Loucy (cell line): ENCODE data around the gene CSGALNACT2.

Experiments
- H2AFZ ChIP-seq: fragments of 200-600 bp; sonication (generic); 2 replicates; pipeline ENCODE4 v1.6.0; 2016; ENCODE audit warnings: antibody characterized with exemption, mild to moderate bottlenecking, low read length, moderate library complexity
- H3F3A ChIP-seq: fragments of 200-600 bp; 2 replicates; pipeline ENCODE4 v1.6.0; 2016; ENCODE audit warnings: antibody characterized with exemption, low read depth, mild to moderate bottlenecking
- H3K27me3 ChIP-seq: fragments of 200-600 bp; sonication (generic); 2 replicates; pipeline ENCODE4 v1.6.1; 2014; ENCODE audit warnings: low read length, mild to moderate bottlenecking; ENCODE audit not compliant: insufficient read depth, poor library complexity, severe bottlenecking
- H3K36me3 ChIP-seq: fragments of 200-600 bp; sonication (generic); 2 replicates; pipeline ENCODE4 v1.6.1; 2016; ENCODE audit warnings: low read length; ENCODE audit not compliant: insufficient read depth
- H3K4me1 ChIP-seq: fragments of 200-600 bp; sonication (generic); 2 replicates; pipeline ENCODE4 v1.5.1; 2014; ENCODE audit warnings: low read length, mild to moderate bottlenecking; ENCODE audit not compliant: insufficient read depth, poor library complexity, severe bottlenecking
- H3K4me2 ChIP-seq: fragments of 200-600 bp; sonication (generic); 2 replicates; pipeline ENCODE4 v1.6.0; 2014; ENCODE audit warnings: antibody characterized with exemption, low read length, low read depth, mild to moderate bottlenecking; ENCODE audit not compliant: poor library complexity, severe bottlenecking
- H3K4me3 ChIP-seq: fragments of 200-600 bp; sonication (generic); 2 replicates; pipeline ENCODE4 v1.5.1; 2014; ENCODE audit warnings: low read length, mild to moderate bottlenecking, mixed read lengths; ENCODE audit not compliant: poor library complexity, severe bottlenecking
- H3K79me2 ChIP-seq: fragments of 200-600 bp; sonication (generic); 2 replicates; pipeline ENCODE4 v1.6.1; 2014; ENCODE audit warnings: low read length; ENCODE audit not compliant: insufficient read depth
- H3K9ac ChIP-seq: fragments of 200-600 bp; sonication (generic); 2 replicates; pipeline ENCODE4 v1.6.0; 2014; ENCODE audit warnings: mild to moderate bottlenecking, low read depth, low read length, moderate library complexity; ENCODE audit not compliant: poor library complexity, severe bottlenecking
- H3K9me2 ChIP-seq: fragments of 200-600 bp; sonication (generic); replicated peaks from 2 replicates; pipeline ENCODE4 v1.6.1; 2016; ENCODE audit warnings: low read depth, low read length, mixed read lengths
- H3K9me3 ChIP-seq: fragments of 200-600 bp; sonication (generic); 2 replicates; pipeline ENCODE4 v1.6.1; 2014; ENCODE audit warnings: mild to moderate bottlenecking, antibody characterized with exemption, low read length, low read depth; ENCODE audit not compliant: insufficient read depth
- H4K20me1 ChIP-seq: fragments of 200-600 bp; sonication (generic); 2 replicates; pipeline ENCODE4 v1.6.0; 2014; ENCODE audit warnings: antibody characterized with exemption, low read length, mild to moderate bottlenecking; ENCODE audit not compliant: insufficient read depth, poor library complexity, severe bottlenecking
- CTCF ChIP-seq: fragments of 200-600 bp; sonication (generic); conservative IDR thresholded peaks from 2 replicates; pipeline ENCODE4 v1.5.1; 2014; ENCODE audit warnings: mild to moderate bottlenecking, antibody characterized with exemption, low read length
- EZH2phosphoT487 ChIP-seq: fragments of 200-600 bp; IDR thresholded peaks from 2 replicates; pipeline ENCODE4 v1.6.1; 2018; ENCODE audit warnings: antibody characterized with exemption, mild to moderate bottlenecking, moderate library complexity, borderline replicate concordance

CSGALNACT2 gene

GRCh38 chr10:43151371-43151770 is 13.1 kb downstream of the CSGALNACT2 start:
- H3K27me3 ChIP-seq: no peaks in the 10 kb centered on the region
- no peak overlapping the region for H3K9ac ChIP-seq
- H3K4me2 ChIP-seq: no peak overlapping the region
- H4K20me1 ChIP-seq: peaks cover 32% of the 10 kb centered on the region
- no peak for TF ChIP-seq CTCF
- no peak for TF ChIP-seq EZH2phosphoT487
- H3K4me3 ChIP-seq: no peak overlapping the region
- H3K4me1 ChIP-seq: peaks cover 6% of the 10 kb centered on the region
- H3K79me2 ChIP-seq: peaks cover 98% of the 10 kb centered on the region
- no peaks in the 10 kb centered on the region for H3K9me2 ChIP-seq
- no peaks in the 10 kb centered on the region for H3F3A ChIP-seq
- peaks cover 11% of the 10 kb centered on the region for H3K9me3 ChIP-seq
- no peaks in the 10 kb centered on the region; the same call in 1 of the 2 replicates for H3K36me3 ChIP-seq
- no peak overlapping the region for H2AFZ ChIP-seq

- H3K27me3 ChIP-seq: no peaks in the 10 kb centered on the region
- no peaks in the 10 kb centered on the region for H3K9me2 ChIP-seq
- H3F3A ChIP-seq: no peaks in the 10 kb centered on the region
- peaks cover 3% of the 10 kb centered on the region; the same call in 1 of the 2 replicates for H3K9me3 ChIP-seq
- H3K4me1 ChIP-seq: peaks cover 12% of the 10 kb centered on the region
- H4K20me1 ChIP-seq: peaks cover 35% of the 10 kb centered on the region
- no peak for TF ChIP-seq CTCF
- no peak for TF ChIP-seq EZH2phosphoT487
- H3K4me3 ChIP-seq: no peak overlapping the region
- H3K4me2 ChIP-seq: no peak overlapping the region
- peaks cover 97% of the 10 kb centered on the region for H3K79me2 ChIP-seq
- no peak overlapping the region for H2AFZ ChIP-seq
- H3K36me3 ChIP-seq: no peaks in the 10 kb centered on the region
- H3K9ac ChIP-seq: no peak overlapping the region
Observed at GRCh38 chr10:43153901-43154300, 15.7 kb downstream of the CSGALNACT2 start.

- Histone ChIP-seq H4K20me1 (peaks cover 35% of the 10 kb centered on the region), H3K4me1 (peaks cover 12% of the 10 kb centered on the region)
Observed at GRCh38 chr10:43155221-43155620, 17.0 kb downstream of the CSGALNACT2 start.

More at GRCh38 chr10:43155221-43155620, 17.0 kb downstream of the CSGALNACT2 start:
- no peak overlapping the region for H3K4me3 ChIP-seq
- no peaks in the 10 kb centered on the region for H3F3A ChIP-seq
- no peaks in the 10 kb centered on the region for H3K9me3 ChIP-seq
- peaks cover 2% of the 10 kb centered on the region; the same call in 1 of the 2 replicates for H3K36me3 ChIP-seq
- H3K9me2 ChIP-seq: no peaks in the 10 kb centered on the region
- TF ChIP-seq EZH2phosphoT487 (no peak), CTCF (no peak)
- H3K27me3 ChIP-seq: no peaks in the 10 kb centered on the region
- no peak overlapping the region for H2AFZ ChIP-seq
- peaks cover 97% of the 10 kb centered on the region for H3K79me2 ChIP-seq
- H3K9ac ChIP-seq: no peak overlapping the region
- no peak overlapping the region for H3K4me2 ChIP-seq
